ENCODE measurements around the gene PPFIA1.

PPFIA1 gene

DNA sequence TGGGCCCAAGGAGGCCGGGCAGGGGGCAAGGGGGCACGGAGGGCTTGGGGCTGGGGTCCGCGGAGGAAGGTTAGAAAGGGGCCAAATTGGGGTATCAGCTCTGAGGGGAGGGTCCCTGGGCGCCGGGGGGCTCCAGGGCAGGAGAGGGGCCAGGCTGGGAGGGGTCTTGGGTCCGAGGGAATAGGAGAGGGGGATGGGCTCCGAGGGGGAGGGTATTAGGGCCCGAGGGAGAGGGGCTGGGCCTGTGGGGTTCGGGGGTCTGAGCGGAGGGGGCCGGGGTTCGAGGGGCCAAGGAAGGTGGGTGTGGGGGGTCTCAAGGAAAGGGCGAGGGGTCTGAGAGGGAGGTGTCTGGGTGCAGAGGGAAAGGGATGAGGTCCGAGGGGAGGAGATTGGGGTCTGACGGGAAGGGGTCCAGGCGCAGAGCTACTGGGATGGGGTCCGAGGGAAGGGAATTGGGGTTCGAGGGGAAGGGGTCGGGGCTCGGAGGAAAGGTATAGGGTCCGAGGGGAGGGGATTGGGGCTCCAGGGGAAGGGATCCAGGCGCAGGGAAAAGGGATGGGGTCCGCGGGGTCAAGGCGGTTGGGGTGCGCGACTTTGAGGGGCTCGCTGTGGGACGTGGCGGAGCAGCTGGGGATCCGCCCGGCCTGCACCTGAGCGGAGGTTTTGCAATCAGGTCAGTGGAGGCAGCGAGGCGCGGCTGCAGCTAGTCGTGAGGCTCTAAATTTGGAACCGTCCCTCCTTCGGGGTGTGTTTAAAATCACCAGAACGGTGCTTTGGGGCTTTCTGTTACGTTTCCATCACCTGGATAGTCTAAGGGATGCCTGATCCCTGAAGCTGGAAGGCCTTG is 128.6 kb downstream of the PPFIA1 start:
- no peak for DNase-seq (ENCODE audit: low read depth)
- TF ChIP-seq, protein P1, sequence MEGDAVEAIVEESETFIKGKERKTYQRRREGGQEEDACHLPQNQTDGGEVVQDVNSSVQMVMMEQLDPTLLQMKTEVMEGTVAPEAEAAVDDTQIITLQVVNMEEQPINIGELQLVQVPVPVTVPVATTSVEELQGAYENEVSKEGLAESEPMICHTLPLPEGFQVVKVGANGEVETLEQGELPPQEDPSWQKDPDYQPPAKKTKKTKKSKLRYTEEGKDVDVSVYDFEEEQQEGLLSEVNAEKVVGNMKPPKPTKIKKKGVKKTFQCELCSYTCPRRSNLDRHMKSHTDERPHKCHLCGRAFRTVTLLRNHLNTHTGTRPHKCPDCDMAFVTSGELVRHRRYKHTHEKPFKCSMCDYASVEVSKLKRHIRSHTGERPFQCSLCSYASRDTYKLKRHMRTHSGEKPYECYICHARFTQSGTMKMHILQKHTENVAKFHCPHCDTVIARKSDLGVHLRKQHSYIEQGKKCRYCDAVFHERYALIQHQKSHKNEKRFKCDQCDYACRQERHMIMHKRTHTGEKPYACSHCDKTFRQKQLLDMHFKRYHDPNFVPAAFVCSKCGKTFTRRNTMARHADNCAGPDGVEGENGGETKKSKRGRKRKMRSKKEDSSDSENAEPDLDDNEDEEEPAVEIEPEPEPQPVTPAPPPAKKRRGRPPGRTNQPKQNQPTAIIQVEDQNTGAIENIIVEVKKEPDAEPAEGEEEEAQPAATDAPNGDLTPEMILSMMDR (IDR thresholded peaks at IDR 0.05; ENCODE audit: low read length, missing control alignments) = no peak
- H3K4me3 ChIP-seq (replicated peaks; ENCODE audit: low read depth, low read length) = peak overlapping the region; percentile 83

DNA sequence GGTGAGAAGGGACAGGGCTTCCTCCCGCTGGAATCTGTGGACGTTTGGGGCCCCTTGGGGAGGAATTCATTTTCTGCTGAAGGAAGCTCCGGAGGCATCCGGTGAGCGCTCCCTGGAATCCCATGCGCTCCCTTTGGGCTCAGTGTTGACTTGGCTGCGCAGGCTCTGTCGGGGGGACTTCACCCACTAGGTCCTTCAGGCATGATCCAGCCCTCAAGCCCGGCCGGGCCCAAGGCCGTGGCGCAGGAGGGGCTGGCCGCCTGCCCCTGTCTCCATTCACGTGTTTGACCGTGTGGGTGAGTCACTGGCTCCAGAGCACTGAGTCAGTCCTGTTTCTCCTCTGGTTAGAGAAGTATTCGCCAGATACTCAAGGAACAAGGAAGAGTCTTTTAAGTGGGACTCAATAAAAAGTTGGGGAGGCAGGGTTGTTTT is 129.2 kb downstream of the PPFIA1 start:
- TF ChIP-seq, protein P1 (IDR thresholded peaks at IDR 0.05; ENCODE audit: low read length, missing control alignments) = no peak
- DNase-seq (ENCODE audit: low read depth) = peak; percentile 95
- H3K4me3 ChIP-seq (replicated peaks; ENCODE audit: low read depth, low read length) = peak overlapping the region; percentile 83

DNA sequence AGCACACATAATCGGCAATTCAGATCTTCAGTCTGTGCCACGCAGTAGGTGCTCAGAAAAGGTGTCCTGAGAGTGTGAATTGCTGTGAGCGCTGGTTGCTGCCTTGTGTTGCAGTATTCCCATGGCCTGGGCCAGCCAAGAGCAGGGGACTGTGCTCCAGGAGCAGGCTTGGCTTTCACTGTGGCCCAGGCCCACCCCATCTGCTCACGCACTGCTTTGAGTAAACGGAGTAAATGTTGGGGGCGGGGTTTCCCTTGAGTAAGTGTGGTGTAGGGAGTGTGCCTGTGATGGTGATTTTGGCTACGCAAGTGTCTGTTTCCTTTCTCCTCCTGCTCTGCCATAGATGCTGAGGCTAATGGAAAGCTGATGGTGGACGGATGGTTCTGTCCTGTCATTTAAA is 130.2 kb downstream of the PPFIA1 start:
- TF ChIP-seq, protein P1 (IDR thresholded peaks at IDR 0.05; ENCODE audit: low read length, missing control alignments) = no peak
- H3K4me3 ChIP-seq (replicated peaks; ENCODE audit: low read depth, low read length) = peak overlapping the region; percentile 5
- DNase-seq (ENCODE audit: low read depth) = no peak

DNA sequence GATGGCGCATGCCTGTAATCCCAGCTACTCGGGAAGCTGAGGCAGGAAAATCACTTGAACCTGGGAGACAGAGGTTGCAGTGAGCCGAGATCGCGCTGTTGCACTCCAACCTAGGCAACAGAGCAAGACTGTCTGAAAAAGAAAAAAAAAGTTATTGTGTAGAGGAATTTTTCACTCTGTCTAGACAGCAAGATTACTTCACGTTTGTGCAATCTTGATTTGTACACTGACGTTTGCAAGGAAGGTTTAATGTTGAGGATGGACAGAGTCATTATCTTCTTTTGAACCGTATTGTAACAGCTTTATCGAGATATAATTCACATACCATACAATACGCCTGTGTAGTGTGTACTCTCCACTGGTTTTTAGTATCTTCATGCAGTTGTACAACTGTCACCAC is 131.5 kb downstream of the PPFIA1 start:
- TF ChIP-seq, protein P1 (IDR thresholded peaks at IDR 0.05; ENCODE audit: low read length, missing control alignments) = no peak
- no peak overlapping the region for H3K4me3 ChIP-seq (replicated peaks; ENCODE audit: low read depth, low read length)
- peak; percentile 28 for DNase-seq (ENCODE audit: low read depth)

DNA sequence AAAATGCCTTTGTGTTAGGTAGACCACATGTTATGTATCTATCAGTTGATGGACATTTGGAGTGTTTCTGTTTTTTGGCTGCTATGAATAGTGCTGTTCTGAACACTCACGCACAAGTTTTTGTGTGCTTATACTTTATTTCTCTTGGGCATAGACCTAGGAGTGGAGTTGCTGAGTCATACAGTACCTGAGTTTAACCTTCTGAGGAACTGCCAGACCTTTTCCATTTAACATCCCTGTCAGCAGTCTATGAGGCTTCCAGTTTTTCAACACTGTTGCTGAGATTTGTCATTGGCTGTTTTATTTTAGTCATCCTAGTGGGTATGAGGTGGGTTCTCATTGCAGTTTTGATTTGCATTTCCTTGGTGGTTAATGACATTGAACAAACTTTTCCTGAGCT is 132.2 kb downstream of the PPFIA1 start:
- TF ChIP-seq, protein P1 (IDR thresholded peaks at IDR 0.05; ENCODE audit: low read length, missing control alignments) = no peak
- no peak overlapping the region for H3K4me3 ChIP-seq (replicated peaks; ENCODE audit: low read depth, low read length)
- DNase-seq (ENCODE audit: low read depth) = no peak

DNA sequence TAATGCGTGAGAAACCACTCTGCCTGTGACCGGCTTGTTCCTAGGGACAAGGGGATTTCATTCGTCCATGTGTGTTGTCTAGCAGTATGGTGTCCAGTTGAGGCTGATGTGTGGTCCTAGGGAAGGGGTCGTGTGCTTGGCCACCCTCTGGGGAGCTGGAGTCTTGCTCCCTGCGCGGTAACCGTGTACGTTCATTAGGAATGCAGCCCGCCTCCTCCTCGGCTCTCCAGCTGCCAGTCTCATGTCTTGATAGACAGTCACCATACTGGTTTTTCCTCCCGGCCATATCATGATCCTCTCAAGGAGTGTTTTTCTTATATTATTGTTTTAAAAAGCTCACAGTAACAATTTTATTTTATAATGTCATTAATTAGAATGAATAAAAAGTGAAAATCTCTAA is 133.8 kb downstream of the PPFIA1 start:
- no peak overlapping the region for H3K4me3 ChIP-seq (replicated peaks; ENCODE audit: low read depth, low read length)
- DNase-seq (ENCODE audit: low read depth) = no peak
- TF ChIP-seq, protein P1 (IDR thresholded peaks at IDR 0.05; ENCODE audit: low read length, missing control alignments) = no peak

Measured in fibroblast of pulmonary artery (primary cell).